Measurements from ENCODE around the gene NCOA4.
"Not testable (repeated sequence)": the region's sequence is repeated elsewhere in the genome, so short reads cannot be mapped to it uniquely, and the experiment has no call there.

The NCOA4 gene

DNA sequence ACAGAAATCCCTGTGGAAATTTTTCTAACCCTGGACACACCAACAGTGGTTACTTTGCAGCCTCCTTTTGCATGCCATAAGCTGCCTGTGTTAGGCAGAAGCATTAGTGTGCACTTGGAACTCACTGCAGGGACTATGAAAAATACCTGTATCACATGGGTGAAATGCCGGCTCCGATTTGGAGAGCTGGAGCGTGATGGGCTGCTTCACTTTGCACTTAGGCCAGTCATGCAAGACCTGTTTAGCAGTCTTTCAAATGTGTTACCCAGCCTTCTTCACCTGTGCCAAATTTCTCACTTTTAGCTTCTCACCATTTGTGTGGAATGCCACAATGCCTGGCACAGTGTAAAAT is 11.3 kb downstream of the NCOA4 start:
- DNase-seq: no peak

DNA sequence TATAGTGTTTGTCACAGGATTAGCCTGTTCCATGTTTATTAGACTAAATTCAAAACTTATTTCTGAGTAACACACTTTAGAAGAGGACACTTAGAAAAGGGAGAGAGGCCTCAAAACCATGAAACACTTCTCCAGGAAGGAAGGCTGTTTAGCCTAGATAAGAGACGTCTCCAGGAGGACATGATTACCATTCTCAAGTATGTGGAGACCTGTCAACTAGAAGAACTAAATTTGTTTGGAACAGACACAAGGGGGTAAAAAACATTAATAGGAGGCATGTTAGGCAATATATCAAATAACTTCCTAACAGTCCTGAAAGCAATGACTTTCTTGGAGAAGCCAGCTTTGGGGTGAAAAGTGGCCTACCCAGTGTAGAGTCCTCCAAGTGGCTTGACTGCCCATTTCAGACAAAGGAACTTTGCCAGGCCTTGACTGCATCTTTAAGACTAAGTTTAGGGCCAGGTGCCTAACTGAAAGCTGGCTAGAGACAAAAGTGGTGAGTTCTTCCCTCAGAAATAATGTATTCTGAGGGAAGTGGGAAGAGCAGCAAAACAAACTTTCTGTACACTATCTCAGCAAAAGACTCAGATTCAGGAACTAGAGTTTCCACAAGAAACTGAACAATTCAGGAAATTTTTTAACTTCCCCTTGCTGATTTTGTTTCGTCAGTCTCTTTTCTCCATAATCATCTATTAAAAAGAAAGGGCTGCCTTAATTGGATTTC is 11.8 kb downstream of the NCOA4 start:
- no peak for DNase-seq

DNA sequence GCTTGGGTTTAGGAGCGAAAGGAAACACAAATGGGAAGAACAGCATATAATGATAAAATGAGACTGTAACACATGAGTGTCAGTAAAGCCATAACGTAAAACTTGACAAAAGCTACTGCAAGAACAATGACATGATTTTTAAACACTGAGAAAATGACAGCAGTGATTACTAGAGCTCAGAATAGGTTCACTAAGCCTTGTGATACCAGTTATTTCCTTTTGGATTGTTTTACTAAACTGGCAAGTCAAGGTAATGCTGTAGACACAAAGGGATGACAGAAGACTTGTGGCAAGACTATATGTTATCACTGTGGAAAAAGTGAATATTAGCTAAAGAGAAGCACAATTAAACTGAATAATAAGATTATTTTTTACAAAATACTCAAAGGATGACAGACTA is 12.7 kb downstream of the NCOA4 start:
- DNase-seq: no peak

DNA sequence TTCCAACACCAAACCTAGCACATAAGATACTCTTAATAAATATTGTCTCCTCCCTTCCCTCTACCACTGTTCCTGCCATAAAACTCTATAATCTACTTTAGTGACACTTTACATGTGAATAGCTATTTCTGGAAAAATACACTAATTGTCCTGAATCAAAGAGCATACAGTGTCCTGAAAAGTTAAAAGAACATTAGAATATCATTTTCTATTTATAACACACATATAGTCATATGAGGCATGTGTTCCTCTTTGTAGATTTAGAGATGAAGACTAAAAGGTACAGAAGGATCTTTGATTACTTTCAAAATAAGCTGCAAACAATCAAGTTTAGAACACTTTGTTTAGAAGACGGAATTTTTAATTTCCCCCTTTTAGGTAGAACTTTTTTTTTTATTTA is 13.6 kb downstream of the NCOA4 start:
- no peak for DNase-seq

DNA sequence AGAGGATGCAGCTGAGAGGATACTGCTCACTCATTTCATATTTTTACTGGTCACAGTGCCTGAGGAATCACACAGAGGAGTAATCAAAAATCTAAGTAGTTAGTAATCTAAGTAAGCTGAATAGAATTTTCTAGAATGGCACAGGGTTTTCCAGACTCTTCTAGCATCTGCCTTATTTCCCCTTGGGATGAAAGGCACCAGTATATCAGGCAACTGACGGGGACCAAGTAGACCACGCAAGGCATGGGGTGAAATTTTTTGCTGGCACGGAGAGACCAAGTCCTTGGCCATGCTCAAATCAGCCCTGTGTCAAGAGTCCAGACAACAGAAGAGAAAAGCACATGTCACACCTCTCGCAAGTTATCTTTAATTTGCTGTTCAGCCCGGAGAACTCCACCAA is 14.2 kb downstream of the NCOA4 start:
- DNase-seq: no peak

DNA sequence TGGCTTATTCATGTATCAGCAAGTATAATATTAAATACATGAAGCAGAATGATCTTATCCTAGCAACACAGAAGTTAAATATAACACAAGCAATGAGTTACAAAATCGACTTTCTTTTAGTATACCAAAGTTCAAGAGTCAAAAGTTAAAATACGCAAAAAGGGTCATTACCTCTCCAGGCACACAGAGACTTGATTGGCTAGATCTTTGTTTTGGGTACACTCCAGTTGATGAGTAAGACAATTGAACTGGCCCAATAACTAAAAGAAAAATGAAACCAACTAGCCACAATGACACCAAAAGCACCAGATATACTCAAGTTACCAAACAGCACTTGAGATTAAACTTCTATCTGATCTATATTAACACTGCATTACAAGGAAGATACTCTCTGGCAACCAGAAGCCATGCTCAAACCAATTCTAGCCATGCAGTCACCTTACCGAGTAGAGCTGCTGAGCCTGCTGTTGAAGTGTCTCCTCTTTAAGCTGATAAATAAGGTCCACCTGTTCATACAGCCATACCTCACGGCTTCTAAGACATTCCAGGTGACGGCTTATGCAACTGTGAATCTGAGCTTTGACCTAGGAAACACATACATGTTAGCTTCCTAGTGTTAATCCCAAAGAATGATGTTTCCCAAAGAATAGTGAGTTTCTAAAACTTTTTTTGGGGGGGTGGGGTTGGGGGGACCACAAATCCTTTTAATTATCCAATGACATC is 15.6 kb downstream of the NCOA4 start:
- no peak for DNase-seq

DNA sequence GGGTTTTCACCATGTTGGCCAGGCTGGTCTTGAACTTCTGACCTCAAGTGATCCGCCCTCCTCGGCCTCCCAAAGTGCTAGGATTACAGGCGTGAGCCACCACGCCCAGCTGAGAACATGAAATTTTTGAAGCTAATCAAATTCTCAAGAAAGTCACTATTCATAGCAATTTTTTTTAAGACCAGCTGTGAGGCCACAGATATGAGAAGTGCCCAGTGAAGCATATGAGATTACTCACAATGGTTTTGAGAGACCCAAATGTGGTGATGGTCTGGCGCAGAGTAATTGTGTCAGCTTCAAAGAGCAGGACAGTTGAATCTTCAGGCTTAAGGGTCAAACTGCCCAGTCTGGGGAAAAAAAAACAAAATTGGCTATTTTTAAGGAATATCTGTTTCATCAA is 16.2 kb downstream of the NCOA4 start:
- DNase-seq: no peak

DNA sequence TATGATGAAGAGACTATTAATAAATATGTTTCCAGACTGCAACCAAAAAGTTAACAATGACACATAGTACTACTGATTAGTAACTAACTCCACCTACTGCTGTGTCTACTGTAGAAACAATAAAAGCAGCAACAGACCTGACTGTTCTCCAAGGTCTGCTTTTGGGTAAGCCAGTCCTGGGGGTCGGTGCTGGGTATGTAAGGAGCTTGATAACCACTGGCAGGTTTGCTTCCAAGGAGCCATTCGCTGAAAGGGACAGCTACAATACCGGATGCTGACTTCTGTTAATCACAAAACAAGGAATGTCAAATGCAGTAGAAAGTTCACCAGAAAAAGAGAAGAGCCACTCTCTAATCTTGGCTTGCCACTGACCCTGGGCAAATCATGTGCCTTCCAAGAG is 17.7 kb downstream of the NCOA4 start:
- no peak for DNase-seq

DNA sequence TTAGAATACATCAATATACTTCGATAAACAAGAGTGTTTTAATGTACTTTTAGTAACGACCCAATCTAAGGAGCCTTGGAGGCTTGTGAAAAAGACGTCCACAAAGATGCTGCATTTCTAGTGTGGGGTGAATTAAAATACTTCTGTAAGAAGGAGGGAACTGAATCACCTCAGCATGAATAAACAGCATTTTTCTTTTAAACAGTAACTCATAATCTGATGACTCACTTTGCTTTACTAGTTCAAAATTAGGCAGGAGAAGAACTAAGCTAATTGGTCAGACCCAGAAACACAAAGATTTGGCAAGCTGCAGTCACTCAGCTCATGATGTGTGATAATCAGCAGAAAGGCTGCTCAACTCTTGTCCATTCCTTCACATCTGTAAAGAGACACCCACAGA is 24.2 kb downstream of the NCOA4 start:
- no peak for DNase-seq

DNA sequence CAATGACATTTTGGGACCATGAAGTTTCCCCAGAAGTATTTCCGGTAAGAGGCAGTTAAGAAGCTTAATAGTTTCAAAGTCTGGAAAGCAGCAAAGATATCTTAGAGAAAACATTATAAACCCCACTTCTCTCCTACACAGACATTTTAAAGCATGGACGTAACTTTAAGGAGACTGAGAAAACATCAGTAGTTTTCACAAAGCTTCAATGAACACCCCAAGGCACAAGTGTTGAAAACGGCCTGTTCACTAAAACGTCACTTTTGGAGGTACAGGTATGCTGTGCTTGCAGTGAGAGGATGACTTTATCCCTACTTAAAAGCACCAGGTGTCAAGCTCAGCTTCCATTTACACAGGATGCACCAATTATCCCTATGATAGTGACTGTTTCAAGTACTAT is 25.0 kb downstream of the NCOA4 start:
- DNase-seq: no peak

DNA sequence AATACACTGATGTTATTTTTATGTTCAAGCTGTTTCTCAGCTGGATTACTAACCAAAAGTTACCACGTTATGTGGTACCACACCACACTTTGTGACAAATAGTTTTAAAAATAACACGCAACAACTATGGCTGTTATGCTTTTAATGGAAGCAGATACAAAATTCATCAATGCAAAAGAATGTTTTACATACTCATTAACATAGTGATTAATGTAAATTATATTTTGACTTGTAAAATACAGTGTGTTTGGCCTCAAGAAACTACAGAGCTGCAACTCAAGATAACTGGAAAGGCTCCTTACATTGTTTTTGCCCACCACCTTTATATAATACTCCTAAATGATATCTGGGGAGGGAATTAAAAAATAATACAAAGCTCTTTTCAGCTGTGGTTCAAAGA is 25.5 kb downstream of the NCOA4 start:
- DNase-seq: no peak

DNA sequence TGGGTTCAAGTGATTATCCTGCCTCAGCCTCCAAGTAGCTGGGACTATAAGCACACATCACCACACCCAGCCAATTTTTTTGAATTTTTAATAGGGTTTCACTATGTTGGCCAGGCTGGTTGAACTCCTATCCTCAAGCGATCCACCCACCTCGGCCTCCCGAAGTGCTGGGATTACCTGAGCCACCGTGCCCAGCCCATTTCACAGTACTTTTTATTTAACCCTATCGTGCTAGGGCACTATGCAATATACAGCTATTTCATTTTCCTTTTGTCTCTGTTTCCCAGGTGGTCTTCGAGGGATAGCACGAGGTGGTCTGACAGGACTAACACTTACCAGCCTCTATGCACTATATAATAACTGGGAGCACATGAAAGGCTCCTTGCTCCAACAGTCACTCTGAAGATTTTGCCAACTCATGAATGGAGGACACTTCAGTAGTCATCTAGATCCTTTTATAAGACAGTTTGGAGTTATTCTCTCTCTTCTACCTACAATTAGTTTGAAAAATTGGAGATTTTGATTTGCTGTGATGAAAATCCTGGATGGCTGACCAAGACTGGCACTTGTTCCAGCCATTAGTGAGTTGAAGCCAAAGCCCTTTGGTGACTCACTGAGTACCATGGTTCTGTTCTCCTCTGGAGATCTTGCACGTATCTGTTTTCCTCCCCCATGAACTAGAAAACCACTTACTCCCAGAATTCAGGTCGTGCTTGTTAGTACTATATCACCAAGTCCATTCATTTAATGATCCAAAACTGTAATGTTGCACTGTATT is 27.3 kb downstream of the NCOA4 start:
- DNase-seq: no peak

DNA sequence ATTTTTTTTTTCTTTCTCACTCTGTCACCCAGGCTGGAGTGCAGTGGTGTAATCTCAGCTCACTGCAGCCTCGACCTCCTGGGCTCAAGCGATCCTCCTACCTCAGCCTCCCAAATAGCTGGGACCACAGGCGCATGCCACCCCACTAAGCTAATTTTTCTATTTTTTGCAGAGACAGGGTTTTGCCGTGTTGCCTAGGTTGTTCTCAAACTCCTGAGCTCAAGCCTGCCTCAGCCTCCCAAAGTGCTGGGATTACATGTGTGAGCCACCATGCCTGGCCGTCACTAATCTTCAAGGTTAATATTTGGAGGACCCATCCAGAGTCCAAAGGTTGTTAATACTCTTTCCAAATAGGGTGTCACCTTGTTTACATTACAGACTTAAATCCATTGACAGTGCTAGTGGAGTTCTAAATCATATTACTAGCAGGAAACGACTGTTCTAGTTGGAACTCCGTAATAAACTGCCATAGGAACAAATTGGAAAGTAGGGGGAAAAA is 28.2 kb downstream of the NCOA4 start:
- not testable (repeated sequence) for DNase-seq

DNA sequence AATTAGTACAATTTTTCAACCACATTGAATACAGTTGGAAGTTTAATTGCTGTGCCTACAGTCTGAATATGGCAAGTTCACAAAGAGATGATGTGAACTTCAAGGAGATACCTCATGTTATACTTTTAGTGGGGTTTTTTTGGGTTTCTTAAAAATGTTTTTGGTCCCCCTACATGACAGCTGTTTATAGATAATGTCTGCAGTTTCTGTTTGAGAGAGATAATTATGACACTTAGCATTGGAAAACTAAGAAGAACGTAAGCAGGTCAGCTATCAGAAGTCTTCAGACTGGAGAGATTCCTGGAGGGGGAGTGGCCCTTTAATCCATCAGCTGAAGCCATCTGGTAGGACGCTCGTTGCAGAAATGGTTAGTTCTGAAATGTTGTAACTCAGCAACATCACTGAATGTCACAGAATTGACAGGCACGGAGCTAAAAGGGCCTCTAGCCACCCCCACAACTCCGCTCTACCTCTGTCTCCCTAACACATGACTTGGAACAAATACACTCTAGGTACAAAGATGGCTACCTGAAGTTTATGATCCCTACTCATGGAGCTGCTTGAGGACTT is 29.2 kb downstream of the NCOA4 start:
- no peak for DNase-seq

DNA sequence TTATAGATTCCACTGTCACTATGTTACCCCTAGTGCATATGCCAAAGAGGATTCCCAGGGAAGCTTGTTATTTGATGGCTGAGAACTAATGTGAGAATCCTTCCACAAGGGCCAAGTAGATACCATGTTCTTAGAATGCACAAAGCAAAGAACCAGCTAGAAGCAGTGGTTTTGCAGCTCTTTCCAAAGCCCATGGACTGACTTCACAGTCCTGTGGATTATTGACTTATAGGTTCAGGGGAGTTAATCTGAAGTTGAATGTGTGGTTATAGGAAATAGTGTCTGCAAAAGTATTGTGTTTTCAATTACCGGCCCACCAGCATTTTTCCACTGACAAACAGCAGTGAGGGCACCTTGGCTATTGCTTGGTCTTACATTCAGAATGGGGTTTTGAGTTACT is 29.9 kb downstream of the NCOA4 start:
- no peak for DNase-seq

DNA sequence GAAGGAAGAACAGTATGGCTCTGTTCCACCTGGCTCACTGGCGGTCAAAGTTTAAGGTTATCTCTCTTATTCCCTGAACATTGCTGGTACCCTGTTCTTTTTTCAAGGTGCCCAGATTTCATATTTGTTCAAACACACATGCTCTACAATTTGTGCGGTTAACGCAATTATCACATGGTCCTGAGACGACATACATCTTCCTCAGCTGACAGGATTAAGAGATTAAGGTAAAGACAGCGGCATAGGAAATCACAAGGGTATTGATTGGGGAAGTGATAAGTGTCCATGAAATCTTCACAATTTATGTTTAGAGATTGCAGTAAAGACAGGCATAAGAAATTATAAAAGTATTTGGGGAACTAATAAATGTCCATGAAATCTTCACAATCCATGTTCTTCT is 30.5 kb downstream of the NCOA4 start:
- not testable (repeated sequence) for DNase-seq

DNA sequence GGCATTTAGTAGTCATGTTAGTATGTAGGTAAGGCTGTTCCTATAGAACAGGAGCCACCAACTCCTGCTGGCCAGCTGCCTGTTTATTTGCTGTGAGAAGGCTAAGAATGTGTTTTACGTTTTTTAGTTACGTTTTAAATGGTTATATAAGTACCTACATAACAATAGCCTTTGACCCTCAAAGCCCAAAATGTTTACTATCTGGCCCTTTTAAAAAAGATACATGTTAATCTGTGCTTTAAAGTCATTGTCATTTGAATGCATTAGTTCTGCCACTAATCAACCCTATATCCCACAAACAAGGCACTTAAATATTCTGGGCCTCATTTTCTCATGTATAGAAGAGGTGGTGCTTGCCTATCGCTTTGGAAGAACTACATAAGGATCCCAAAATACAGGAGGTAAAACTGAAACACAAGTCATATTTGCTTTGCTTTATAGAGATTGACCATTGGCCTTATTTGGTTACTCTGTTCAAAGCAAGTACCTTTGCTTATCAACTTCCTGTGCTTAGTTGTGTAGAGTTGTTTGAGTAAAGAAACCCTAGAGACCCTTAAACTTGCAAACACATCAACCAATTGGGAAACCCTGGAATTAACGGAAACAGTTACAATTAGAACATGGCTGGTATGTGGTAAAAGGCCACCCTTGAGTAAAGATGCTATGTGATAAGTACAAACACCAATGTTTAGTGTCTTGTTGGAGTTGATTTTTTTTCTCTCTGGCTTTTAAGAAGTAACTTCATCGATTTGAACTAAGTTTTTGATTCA is 32.2 kb downstream of the NCOA4 start:
- no peak for DNase-seq

DNA sequence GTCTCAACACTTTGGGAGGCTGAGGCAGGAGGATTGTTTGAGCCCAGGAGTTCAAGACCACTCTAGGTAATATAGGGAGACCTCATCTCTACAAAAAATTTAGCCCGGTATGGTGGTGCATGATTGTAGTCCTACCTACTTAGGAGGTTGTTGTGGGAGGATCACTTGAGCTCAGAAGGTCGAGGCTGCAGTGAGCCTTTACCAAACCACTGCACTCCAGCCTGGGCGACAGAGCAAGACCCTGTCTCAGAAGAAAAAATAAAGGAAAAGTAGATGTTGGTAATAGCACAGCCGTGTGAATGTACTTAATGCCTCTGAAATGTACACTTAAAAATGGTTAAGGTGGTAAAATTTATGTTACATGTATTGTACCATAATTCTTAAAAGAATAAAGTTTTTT is 32.9 kb downstream of the NCOA4 start:
- DNase-seq: no peak

DNA sequence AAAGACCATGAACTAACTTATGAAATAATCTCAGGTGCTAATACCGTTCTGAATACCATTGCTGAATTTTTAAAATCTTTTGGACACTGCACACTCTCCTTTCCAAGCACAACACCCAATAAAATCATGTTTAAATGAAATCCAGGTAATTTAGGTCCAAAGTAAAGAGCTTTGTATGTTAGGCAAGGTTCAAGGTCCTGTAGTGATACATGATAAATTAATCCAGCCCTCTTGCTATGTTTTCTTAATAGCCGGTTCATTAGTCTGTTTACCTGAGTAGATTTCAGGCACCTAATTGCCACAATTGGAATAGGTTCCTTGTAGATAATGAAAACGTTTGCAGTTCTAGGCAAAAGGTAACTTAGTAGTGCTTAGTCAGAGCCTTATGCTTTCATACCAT is 44.8 kb downstream of the NCOA4 start:
- not testable (repeated sequence) for DNase-seq

DNA sequence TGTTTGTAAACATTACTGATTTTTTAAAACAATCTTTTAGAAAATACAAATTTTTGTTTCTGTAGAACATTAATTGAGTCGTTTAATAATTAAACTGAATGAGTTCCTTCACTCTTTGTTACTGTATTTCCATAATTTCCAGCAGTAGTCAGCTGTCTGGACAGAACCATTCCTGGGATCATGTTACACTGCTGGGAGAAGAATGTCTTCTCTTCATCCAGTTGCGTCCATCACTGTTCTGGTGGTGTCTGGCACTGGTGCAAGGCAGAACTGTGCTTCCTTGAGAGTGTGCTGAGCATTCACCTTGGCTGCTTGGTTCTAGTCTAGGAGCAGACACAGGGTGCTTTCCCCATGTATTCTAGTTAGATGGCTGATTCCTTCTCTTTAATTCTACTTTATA is 46.0 kb downstream of the NCOA4 start:
- not testable (repeated sequence) for DNase-seq

DNA sequence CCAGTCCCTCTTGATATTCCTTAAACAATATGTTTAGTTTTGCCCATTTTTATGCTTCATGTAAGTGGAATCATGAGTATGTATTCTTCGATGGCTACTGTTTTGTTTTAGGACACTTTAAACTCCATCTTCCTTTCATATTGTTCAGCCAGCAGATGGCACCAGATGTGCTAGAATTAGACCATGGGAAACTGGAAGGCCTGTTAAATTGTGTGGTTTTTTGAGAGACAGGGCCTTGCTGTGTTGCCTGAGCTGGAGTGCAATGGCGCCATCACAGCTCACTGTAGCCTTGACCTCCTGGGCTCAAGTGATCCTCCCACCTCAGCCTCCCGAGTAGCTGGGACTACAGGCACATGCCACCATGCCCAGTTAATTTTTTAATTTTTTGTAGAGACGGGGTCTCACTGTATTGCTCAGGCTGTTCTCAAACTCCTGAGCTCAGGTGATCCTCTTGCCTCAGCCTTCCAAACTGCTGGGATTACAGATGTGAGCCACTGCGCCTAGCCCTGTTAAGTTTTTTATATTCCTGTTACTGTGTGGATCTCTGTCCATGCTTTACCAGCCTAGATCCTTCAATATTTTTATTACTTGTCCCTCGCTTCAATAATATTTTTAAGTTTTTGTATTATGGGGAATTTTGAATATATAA is 46.8 kb downstream of the NCOA4 start:
- DNase-seq: not testable (repeated sequence)

DNA sequence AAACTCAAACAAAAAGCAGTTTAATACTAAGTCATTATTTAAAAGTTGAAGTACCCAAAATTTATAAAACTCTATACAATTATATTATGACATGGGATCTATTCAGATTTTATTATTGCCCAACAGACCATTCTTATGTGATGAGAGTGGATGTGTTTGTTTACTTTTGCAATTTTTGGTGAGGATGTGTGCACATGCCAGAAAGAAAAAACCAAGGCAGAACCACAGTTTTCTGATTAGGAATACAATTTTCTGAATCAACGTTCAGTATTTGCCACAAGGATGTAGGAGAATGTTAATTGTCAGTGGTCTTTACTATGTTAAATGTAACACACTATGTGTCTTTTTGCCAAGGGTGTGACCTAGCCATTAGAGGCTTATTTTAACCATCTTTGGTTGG is 49.1 kb downstream of the NCOA4 start:
- not testable (repeated sequence) for DNase-seq
